ENCODE data around the gene GPR143. TPM values are rescaled to one million over a fixed set of nuclear protein-coding genes. Genes with fewer than 3 reads are reported as not detected.

The GPR143 gene
- total RNA-seq, 1 donor from 2014 or later = 0.52 TPM

GRCh38 chrX:9745417-9746115 is 20.1 kb downstream of the GPR143 start:
- no peaks in the 10 kb centered on the region for H3K36me3 ChIP-seq (ENCODE audit: control insufficient read depth in 3 of 3, insufficient read depth in 3 of 3, low read length in 3 of 3)
- no peaks in the 10 kb centered on the region for H3K4me1 ChIP-seq (ENCODE audit: control insufficient read depth in 3 of 3, insufficient read depth in 3 of 3, low read length in 3 of 3)
- H3K4me3 ChIP-seq (ENCODE audit: low read length in 3 of 3) = no peak overlapping the region
- H3K9me3 ChIP-seq (ENCODE audit: control insufficient read depth in 3 of 3, low read length in 3 of 3) = no peaks in the 10 kb centered on the region
- no peak overlapping the region for H3K9ac ChIP-seq (ENCODE audit: low read depth in 1 of 3, low read length in 3 of 3)
- no peaks in the 10 kb centered on the region for H3K27me3 ChIP-seq (ENCODE audit: control insufficient read depth in 3 of 3, insufficient read depth in 3 of 3, low read length in 3 of 3)
- H3K27ac ChIP-seq (ENCODE audit: low read depth, low read length) = no peak overlapping the region

- Histone ChIP-seq H3K9me3 (ENCODE audit: control insufficient read depth in 3 of 3, low read length in 3 of 3) (no peaks in the 10 kb centered on the region), H3K9ac (ENCODE audit: low read depth in 1 of 3, low read length in 3 of 3) (no peak overlapping the region), H3K4me3 (ENCODE audit: low read length in 3 of 3) (no peak overlapping the region), H3K27me3 (ENCODE audit: control insufficient read depth in 3 of 3, insufficient read depth in 3 of 3, low read length in 3 of 3) (no peaks in the 10 kb centered on the region), H3K4me1 (ENCODE audit: control insufficient read depth in 3 of 3, insufficient read depth in 3 of 3, low read length in 3 of 3) (no peaks in the 10 kb centered on the region), H3K27ac (ENCODE audit: low read depth, low read length) (no peak overlapping the region), H3K36me3 (ENCODE audit: control insufficient read depth in 3 of 3, insufficient read depth in 3 of 3, low read length in 3 of 3) (no peaks in the 10 kb centered on the region)
These were observed 26.5 kb downstream of the GPR143 start for GRCh38 chrX:9739130-9739529.

- no peak overlapping the region for H3K4me3 ChIP-seq (ENCODE audit: low read length in 3 of 3)
- H3K36me3 ChIP-seq (ENCODE audit: control insufficient read depth in 3 of 3, insufficient read depth in 3 of 3, low read length in 3 of 3) = no peaks in the 10 kb centered on the region
- no peaks in the 10 kb centered on the region for H3K27me3 ChIP-seq (ENCODE audit: control insufficient read depth in 3 of 3, insufficient read depth in 3 of 3, low read length in 3 of 3)
- H3K9me3 ChIP-seq (ENCODE audit: control insufficient read depth in 3 of 3, low read length in 3 of 3) = no peaks in the 10 kb centered on the region
- H3K4me1 ChIP-seq (ENCODE audit: control insufficient read depth in 3 of 3, insufficient read depth in 3 of 3, low read length in 3 of 3) = no peaks in the 10 kb centered on the region
- H3K27ac ChIP-seq (ENCODE audit: low read depth, low read length) = no peak overlapping the region
- no peak overlapping the region for H3K9ac ChIP-seq (ENCODE audit: low read depth in 1 of 3, low read length in 3 of 3)
These were observed 27.5 kb downstream of the GPR143 start for GRCh38 chrX:9738151-9738550.

GRCh38 chrX:9737363-9737762 is 28.3 kb downstream of the GPR143 start:
- no peak overlapping the region for H3K9ac ChIP-seq (ENCODE audit: low read depth in 1 of 3, low read length in 3 of 3)
- H3K36me3 ChIP-seq (ENCODE audit: control insufficient read depth in 3 of 3, insufficient read depth in 3 of 3, low read length in 3 of 3) = no peaks in the 10 kb centered on the region
- no peak overlapping the region for H3K27ac ChIP-seq (ENCODE audit: low read depth, low read length)
- H3K4me1 ChIP-seq (ENCODE audit: control insufficient read depth in 3 of 3, insufficient read depth in 3 of 3, low read length in 3 of 3) = no peaks in the 10 kb centered on the region
- no peak overlapping the region for H3K4me3 ChIP-seq (ENCODE audit: low read length in 3 of 3)
- no peaks in the 10 kb centered on the region for H3K27me3 ChIP-seq (ENCODE audit: control insufficient read depth in 3 of 3, insufficient read depth in 3 of 3, low read length in 3 of 3)
- H3K9me3 ChIP-seq (ENCODE audit: control insufficient read depth in 3 of 3, low read length in 3 of 3) = peaks cover 0 to under 1% (median 0%) of the 10 kb centered on the region in 3 donors

- Histone ChIP-seq H3K9me3 (ENCODE audit: control insufficient read depth in 3 of 3, low read length in 3 of 3) (peaks cover 0 to 14% (median 3%) of the 10 kb centered on the region in 3 donors), H3K27me3 (ENCODE audit: control insufficient read depth in 3 of 3, insufficient read depth in 3 of 3, low read length in 3 of 3) (peaks cover 0 to 5% (median 2%) of the 10 kb centered on the region in 3 donors), H3K36me3 (ENCODE audit: control insufficient read depth in 3 of 3, insufficient read depth in 3 of 3, low read length in 3 of 3) (no peaks in the 10 kb centered on the region), H3K27ac (ENCODE audit: low read depth, low read length) (no peak overlapping the region), H3K4me1 (ENCODE audit: control insufficient read depth in 3 of 3, insufficient read depth in 3 of 3, low read length in 3 of 3) (no peaks in the 10 kb centered on the region), H3K9ac (ENCODE audit: low read depth in 1 of 3, low read length in 3 of 3) (no peak overlapping the region), H3K4me3 (ENCODE audit: low read length in 3 of 3) (no peak overlapping the region)
These were observed 34.9 kb downstream of the GPR143 start for GRCh38 chrX:9730752-9731151.

GRCh38 chrX:9730078-9730477 is 35.6 kb downstream of the GPR143 start:
- Histone ChIP-seq H3K27me3 (ENCODE audit: control insufficient read depth in 3 of 3, insufficient read depth in 3 of 3, low read length in 3 of 3) (peaks cover 0 to 5% (median 2%) of the 10 kb centered on the region in 3 donors), H3K9me3 (ENCODE audit: control insufficient read depth in 3 of 3, low read length in 3 of 3) (peaks cover 0 to 14% (median 3%) of the 10 kb centered on the region in 3 donors), H3K9ac (ENCODE audit: low read depth in 1 of 3, low read length in 3 of 3) (no peak overlapping the region), H3K4me3 (ENCODE audit: low read length in 3 of 3) (no peak overlapping the region), H3K4me1 (ENCODE audit: control insufficient read depth in 3 of 3, insufficient read depth in 3 of 3, low read length in 3 of 3) (no peaks in the 10 kb centered on the region), H3K36me3 (ENCODE audit: control insufficient read depth in 3 of 3, insufficient read depth in 3 of 3, low read length in 3 of 3) (no peaks in the 10 kb centered on the region), H3K27ac (ENCODE audit: low read depth, low read length) (no peak overlapping the region)

GRCh38 chrX:9729171-9729885 is 36.3 kb downstream of the GPR143 start:
- H3K36me3 ChIP-seq (ENCODE audit: control insufficient read depth in 3 of 3, insufficient read depth in 3 of 3, low read length in 3 of 3) = no peaks in the 10 kb centered on the region

GRCh38 chrX:9728261-9728660 is 37.4 kb downstream of the GPR143 start:
- H3K9ac ChIP-seq (ENCODE audit: low read depth in 1 of 3, low read length in 3 of 3) = no peak overlapping the region

More at GRCh38 chrX:9729171-9729885, 36.3 kb downstream of the GPR143 start:
- no peak overlapping the region for H3K4me3 ChIP-seq (ENCODE audit: low read length in 3 of 3)
- peaks cover 0 to 5% (median 2%) of the 10 kb centered on the region in 3 donors for H3K27me3 ChIP-seq (ENCODE audit: control insufficient read depth in 3 of 3, insufficient read depth in 3 of 3, low read length in 3 of 3)
- no peak overlapping the region for H3K27ac ChIP-seq (ENCODE audit: low read depth, low read length)
- H3K4me1 ChIP-seq (ENCODE audit: control insufficient read depth in 3 of 3, insufficient read depth in 3 of 3, low read length in 3 of 3) = no peaks in the 10 kb centered on the region
- H3K9ac ChIP-seq (ENCODE audit: low read depth in 1 of 3, low read length in 3 of 3) = no peak overlapping the region
- H3K9me3 ChIP-seq (ENCODE audit: control insufficient read depth in 3 of 3, low read length in 3 of 3) = peaks cover 0 to 14% (median 3%) of the 10 kb centered on the region in 3 donors

GRCh38 chrX:9724711-9725110 is 40.9 kb downstream of the GPR143 start:
- Histone ChIP-seq H3K36me3 (ENCODE audit: control insufficient read depth in 3 of 3, insufficient read depth in 3 of 3, low read length in 3 of 3) (peaks cover 0 to 4% (median 2%) of the 10 kb centered on the region in 3 donors), H3K27ac (ENCODE audit: low read depth, low read length) (no peak overlapping the region), H3K4me1 (ENCODE audit: control insufficient read depth in 3 of 3, insufficient read depth in 3 of 3, low read length in 3 of 3) (no peaks in the 10 kb centered on the region), H3K4me3 (ENCODE audit: low read length in 3 of 3) (no peak overlapping the region), H3K27me3 (ENCODE audit: control insufficient read depth in 3 of 3, insufficient read depth in 3 of 3, low read length in 3 of 3) (no peaks in the 10 kb centered on the region), H3K9me3 (ENCODE audit: control insufficient read depth in 3 of 3, low read length in 3 of 3) (peaks cover 0 to 13% (median 3%) of the 10 kb centered on the region in 3 donors), H3K9ac (ENCODE audit: low read depth in 1 of 3, low read length in 3 of 3) (no peak overlapping the region)

More at GRCh38 chrX:9728261-9728660, 37.4 kb downstream of the GPR143 start:
- no peak overlapping the region for H3K27ac ChIP-seq (ENCODE audit: low read depth, low read length)
- no peaks in the 10 kb centered on the region for H3K4me1 ChIP-seq (ENCODE audit: control insufficient read depth in 3 of 3, insufficient read depth in 3 of 3, low read length in 3 of 3)
- H3K9me3 ChIP-seq (ENCODE audit: control insufficient read depth in 3 of 3, low read length in 3 of 3) = peaks cover 0 to 14% (median 3%) of the 10 kb centered on the region in 3 donors
- no peak overlapping the region for H3K4me3 ChIP-seq (ENCODE audit: low read length in 3 of 3)
- H3K27me3 ChIP-seq (ENCODE audit: control insufficient read depth in 3 of 3, insufficient read depth in 3 of 3, low read length in 3 of 3) = peaks cover 0 to 5% (median 2%) of the 10 kb centered on the region in 3 donors
- no peaks in the 10 kb centered on the region for H3K36me3 ChIP-seq (ENCODE audit: control insufficient read depth in 3 of 3, insufficient read depth in 3 of 3, low read length in 3 of 3)

- peaks cover 19 to 23% (median 19%) of the 10 kb centered on the region in 3 donors for H3K36me3 ChIP-seq (ENCODE audit: control insufficient read depth in 3 of 3, insufficient read depth in 3 of 3, low read length in 3 of 3)
- no peak overlapping the region for H3K27ac ChIP-seq (ENCODE audit: low read depth, low read length)
- H3K27me3 ChIP-seq (ENCODE audit: control insufficient read depth in 3 of 3, insufficient read depth in 3 of 3, low read length in 3 of 3) = no peaks in the 10 kb centered on the region
- H3K4me3 ChIP-seq (ENCODE audit: low read length in 3 of 3) = no peak overlapping the region
- H3K9me3 ChIP-seq (ENCODE audit: control insufficient read depth in 3 of 3, low read length in 3 of 3) = peaks cover 0 to 6% (median 0%) of the 10 kb centered on the region in 3 donors
- no peak overlapping the region for H3K9ac ChIP-seq (ENCODE audit: low read depth in 1 of 3, low read length in 3 of 3)
- no peaks in the 10 kb centered on the region for H3K4me1 ChIP-seq (ENCODE audit: control insufficient read depth in 3 of 3, insufficient read depth in 3 of 3, low read length in 3 of 3)
These were observed 48.3 kb downstream of the GPR143 start for GRCh38 chrX:9717376-9717775.

Data from skeletal muscle tissue (tissue), 4 donors.